G401 (cell line): ENCODE measurements around the gene PPFIBP2. TPM values are rescaled to one million over a fixed set of nuclear protein-coding genes. Genes with fewer than 3 reads are reported as not detected.
A peak's percentile ranks its signal among the peaks of the same experiment; 100 is the strongest.
"Not testable (repeated sequence)": the region's sequence is repeated elsewhere in the genome, so short reads cannot be mapped to it uniquely, and the experiment has no call there.

Experiments used
- DNase-seq: peaks from one replicate; pipeline ENCODE4 v3.0.0-alpha.2; 2015; ENCODE audit warnings: low spot score
- in situ Hi-C: cut with HindIII; loops from 2 replicates; pipeline ENCODE4 v1.10.0; 2016; ENCODE audit warnings: low sequenced_read_pairs, mixed read lengths
- total RNA-seq: library from RNA; depleted of rRNA; stranded (reverse); fragments of >200 nt; shearing (Covaris generic); gene quantifications from 2 replicates; pipeline ENCODE4 v1.2.3, GENCODE V29; 2014

The PPFIBP2 gene
- total RNA-seq, 1 experiment from 2014 or later = 24.2 TPM

DNA sequence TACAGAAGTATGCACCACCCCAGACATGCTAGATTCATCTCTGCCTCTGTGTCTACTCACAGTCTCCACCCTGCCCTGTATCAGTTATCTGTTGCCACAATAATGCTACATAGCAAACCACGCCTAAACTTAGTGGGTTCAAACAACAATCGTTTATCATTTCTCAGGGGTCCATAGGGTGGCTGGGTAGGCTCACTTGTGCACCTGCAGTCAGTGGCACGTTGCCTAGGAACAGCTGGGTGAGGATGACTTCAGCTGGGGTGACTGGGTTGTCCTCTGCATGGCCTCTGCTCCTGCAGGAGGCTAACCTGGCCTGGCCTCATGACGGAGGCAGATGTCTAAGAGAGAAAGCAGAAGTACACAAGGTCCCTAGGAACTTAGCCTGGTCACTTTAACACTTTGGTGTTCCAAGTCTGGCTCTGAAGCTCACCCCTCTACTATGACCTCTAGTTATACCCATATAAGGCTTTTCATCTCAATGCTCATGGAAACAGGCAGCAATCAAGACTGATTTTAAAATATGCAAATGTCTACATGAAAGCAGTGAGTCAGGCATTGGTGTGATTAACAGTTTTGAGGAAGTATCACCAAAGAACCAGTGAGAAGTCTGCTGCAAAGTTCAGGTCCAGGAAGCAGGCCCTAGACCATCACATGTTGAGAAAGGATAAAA is 17.8 kb upstream of the PPFIBP2 start:
- in situ Hi-C loops = no loop called here
- DNase-seq = no peak

DNA sequence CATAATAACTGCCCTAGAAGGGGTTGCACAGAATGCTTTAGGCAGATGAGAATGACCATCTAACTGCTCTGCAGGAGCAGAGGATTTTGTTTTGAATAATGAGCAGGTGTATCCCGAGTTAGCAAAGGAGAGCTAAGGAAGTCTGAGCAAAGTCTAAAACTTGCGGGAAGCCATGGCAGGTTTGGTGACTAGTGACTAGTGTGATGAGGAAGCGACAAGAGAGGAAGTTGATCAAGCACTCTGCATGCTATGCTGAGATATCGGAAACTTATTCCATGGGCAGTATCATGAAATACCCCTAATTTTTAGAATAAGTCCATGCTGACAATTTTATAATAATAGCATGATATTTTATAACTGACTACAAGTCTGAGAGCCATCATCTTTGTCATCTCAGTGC is 15.6 kb upstream of the PPFIBP2 start:
- in situ Hi-C loops = no loop called here
- DNase-seq = no peak

DNA sequence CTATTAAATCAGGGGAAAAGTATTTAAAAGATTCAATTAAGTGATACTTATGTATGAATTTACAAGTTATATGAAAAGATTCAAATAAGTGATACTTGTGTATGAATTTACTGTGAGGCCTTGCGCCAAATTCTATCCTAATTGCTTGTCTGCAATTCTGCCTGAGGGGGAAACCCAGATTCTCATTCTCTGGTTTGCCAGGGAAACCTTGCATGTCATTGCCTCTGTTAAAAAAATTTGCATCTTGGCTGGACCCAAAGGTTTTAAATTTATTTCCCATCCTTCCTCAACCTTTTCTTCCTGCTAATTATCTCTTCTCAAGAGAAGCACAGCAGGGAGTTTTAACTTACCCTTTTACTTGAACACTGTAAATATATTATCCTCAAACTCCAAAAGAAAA is 14.7 kb upstream of the PPFIBP2 start:
- in situ Hi-C loops = no loop called here

DNA sequence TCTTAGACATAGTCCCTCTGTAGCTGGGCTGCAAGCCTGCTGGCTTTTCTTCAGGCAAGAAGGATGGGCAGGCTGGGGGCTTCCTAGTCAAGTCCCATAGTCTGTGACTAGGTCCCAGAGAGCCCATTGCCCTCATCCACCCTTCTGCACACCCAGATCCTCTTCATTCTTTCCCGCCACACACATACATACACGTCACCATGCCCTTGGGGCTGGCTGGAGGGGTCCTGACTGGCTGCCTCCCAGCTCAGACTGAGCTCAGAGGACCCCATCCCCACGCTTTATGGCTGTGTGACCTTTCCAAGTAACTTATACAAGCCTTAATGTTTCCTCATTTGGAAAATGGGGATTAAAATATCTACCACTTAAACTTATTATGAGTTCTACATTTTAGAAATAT is 13.5 kb upstream of the PPFIBP2 start:
- in situ Hi-C loops = no loop called here

More for the DNA sequence above, 14.7 kb upstream of the PPFIBP2 start:
- DNase-seq = no peak

DNA sequence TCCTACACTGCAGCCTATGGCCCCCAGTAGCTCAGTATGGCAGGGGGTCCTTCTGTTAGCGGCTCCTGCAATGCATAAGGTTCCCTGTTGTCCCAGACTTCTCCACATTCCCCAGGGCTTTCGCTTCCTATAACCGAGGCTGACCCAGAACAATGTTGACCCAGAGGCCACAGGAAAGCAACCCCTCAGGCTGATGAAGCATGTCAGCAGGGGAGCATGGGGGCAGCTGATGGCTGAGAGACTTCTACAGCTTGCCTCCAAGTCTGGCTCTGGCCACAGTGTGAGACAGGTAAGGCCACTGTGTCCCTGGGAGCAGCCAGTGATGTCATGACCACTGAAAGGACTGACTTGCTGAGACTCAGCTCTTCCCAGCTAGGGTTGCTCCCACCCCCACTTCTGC is 12.5 kb upstream of the PPFIBP2 start:
- in situ Hi-C loops = no loop called here
- no peak for DNase-seq

More for the DNA sequence above, 13.5 kb upstream of the PPFIBP2 start:
- no peak for DNase-seq

DNA sequence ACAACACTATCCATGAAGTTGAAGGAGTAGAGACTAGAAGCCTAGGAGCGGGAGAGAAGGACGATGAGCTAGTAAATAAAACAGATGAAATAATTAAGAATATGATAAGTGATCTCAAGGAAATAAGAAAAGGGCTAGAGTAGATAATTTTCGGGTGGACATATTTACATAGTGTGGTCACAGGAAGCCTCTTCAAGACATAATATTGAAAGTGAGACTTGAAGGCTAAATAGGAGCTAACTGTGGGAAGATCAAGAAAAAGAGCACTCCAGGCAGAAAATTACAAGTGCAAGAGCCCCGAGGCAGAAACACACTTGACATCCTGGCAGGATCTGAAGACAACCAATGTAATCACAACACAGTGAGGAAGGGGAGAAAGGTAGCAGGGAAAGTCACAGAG is 11.9 kb upstream of the PPFIBP2 start:
- in situ Hi-C loops = no loop called here
- DNase-seq = no peak

DNA sequence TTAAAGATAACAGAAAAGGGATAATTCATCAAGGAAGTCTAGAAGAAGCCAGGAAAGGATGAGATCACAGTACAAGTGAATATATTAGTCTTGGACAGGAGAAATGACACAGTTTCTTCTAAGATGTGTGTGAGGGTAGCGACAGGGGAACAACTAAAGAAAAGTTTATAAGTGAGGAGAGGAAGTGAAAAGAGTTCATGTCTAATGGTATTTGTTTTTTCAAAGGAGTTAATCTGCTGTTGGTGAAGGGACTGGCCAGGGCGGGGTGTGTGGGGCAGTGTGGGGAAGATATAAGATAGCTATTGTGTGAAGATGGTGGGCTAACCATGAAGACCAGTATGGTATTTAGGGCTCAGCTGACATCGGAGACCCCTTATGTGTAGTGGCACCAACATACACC is 7.6 kb upstream of the PPFIBP2 start:
- DNase-seq = no peak
- in situ Hi-C loops = no loop called here

DNA sequence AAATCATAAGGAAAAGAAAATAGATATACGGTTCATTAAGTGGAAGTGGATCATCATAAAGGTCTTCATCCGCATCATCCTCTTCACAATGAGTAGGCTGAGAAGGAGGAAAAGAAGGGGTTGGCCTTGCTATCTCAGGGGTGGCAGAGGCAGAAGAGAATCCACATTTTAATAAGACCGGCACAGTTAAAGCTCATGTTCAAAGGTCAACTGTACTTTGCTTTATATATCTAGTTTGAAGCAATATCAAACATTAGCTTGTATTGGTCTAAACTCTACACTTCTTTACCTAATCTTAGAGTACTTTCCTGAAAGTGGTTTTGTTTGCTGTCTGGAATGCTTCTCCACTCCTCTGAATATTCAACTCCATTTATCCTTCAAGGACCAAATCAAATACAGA is 5.7 kb upstream of the PPFIBP2 start:
- DNase-seq = no peak
- in situ Hi-C loops = no loop called here

DNA sequence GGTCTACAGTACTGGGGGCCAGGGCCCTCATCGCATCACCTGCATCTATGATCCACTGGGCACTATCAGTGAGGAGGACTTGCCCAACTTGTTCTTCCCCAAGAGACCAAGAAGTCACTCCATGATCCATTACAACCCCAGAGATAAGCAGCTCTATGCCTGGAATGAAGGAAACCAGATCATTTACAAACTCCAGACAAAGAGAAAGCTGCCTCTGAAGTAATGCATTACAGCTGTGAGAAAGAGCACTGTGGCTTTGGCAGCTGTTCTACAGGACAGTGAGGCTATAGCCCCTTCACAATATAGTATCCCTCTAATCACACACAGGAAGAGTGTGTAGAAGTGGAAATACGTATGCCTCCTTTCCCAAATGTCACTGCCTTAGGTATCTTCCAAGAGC is 3.8 kb upstream of the PPFIBP2 start:
- DNase-seq = no peak
- in situ Hi-C loops = no loop called here

DNA sequence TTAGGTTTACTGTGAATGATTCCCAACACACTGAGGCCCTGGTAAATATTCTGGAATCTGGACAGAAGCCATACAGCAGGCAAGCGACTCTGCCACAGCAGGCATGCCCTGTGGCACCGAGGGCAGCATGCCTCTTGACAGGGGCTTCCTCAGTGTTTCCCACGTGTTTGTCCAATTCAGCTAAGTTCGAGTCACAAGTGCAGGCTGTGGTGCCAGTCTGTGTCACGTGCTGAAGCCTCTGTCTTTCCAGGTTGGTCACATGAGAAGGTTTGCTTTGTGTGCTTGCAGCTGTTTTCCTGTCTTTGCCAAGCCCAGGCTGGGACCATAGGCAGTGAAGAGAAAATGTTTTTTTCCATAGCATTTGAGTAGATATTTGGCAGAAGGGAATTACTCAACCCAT is 2.4 kb upstream of the PPFIBP2 start:
- in situ Hi-C loops = no loop called here
- DNase-seq = no peak

DNA sequence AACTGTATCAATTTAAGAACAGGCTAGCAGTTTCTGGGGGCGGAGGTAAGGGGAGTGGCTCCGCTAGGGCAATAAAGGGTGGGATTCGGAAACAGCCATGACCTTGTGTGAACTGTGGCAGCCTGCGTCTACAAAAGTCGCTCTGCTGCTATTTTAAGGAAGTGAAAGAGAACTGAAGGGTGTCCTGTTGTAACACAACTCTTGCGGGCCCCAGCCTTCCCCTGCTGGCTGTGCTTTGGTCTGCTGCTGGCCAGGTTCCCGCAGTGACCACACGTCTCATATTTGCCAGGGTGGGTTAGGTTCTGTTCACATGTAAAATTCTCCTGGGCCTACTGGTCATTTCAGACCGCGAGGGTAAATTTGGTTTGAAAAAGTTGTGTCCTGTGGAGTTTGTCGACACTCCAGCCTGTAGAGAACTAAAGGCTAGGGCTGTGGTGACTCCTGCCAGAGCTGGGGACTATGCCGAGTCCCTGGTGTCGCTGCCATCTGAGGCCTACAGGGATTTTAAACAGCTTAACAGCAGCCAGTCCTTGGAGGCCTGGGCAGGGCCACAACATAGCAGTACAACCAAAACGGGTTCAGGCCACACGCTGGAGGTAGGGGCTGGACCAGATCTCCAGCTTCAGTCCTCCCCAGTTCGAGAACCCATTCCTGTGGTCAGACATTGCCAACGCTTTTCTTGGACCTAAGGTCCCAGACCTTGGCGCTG is 1.1 kb upstream of the PPFIBP2 start:
- no peak for DNase-seq
- in situ Hi-C loops = no loop called here

DNA sequence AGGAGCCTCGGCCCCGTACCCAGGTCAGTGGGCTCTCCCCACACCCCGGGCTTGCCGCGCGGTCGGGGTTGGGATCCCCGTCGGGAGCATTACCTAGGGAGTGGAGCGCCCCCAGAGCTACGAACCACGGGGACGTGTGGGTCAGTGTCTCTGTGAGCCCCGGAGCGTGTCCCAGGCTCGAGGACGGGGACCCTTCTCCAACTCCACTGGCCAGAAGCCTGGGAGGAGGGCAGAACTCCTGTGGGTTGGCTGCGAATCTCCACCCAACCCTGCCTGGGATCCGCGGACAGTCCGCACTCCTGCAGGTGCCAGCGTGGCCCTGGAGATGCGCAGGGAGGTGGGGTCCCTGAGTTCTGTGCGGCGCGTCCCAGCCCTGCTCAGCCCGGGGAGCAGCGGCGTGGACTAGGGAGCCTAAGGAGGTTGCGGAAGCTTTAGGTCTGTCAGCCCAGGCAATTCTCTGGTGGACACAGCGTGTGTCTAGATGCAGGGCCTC is 346 bp downstream of the PPFIBP2 start:
- in situ Hi-C loops = no loop called here
- peak; percentile 59 for DNase-seq

DNA sequence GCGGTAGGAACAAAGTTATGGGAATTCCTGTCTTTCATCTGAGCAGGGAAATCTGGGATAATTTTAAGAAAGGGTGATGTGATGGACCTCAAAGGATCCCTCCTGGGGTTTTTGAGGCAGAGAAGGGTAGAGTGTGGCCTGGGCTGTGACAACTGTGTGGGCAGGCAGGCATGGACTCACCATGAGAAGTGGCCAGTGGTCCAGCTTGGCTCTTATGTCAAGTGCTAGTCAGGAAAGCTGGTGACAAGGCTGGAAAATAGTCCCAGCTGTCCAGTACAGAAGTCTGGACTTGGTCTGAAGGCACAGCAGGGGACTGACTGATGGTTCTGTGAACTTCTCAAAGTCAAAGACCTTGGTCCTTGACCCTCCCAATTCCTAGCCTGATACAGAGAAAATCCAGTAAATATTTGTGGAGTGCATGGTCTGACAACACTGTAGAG is 1.7 kb downstream of the PPFIBP2 start:
- no peak for DNase-seq
- in situ Hi-C loops = no loop called here

DNA sequence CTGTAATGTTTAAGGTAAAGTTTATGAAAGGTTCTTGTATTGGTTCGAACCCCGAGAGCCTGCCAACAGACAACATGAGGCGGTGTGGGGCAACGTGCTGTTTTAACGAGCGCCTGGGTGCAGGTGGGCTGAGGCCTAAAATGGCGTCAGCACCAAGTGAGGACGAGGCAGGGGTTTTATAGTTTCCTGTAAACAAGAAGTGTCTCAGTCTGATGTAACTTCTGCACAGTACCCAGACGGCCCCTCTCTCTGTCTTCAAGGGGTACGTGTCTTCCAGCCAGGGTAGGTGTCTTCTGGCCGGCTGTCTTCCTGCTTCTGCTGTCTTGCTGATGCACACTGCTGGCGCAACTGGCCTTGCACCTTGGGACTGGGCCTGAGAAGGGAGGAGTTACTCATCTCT is 2.7 kb downstream of the PPFIBP2 start:
- DNase-seq = no peak
- in situ Hi-C loops = no loop called here

DNA sequence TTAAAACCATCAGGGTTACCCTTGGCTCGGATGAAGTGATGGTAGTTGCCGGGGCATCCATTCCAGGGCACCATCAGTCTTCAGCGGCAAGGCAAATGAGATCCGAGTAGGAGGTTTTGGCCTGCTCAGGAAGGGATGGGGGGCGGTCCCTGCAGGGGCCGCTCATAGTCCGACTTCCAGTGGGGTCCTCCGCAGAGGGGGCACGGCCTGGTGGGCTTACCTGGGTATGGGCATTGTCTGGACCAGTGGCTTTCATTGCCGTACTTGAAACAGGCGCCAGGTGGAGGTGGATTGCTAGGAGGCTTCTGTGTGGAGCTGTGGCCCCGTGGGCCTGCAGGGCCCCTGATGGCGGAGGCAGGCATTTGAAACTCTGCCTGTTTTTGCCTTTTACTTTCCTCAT is 3.9 kb downstream of the PPFIBP2 start:
- in situ Hi-C loops = not testable (repeated sequence)

DNA sequence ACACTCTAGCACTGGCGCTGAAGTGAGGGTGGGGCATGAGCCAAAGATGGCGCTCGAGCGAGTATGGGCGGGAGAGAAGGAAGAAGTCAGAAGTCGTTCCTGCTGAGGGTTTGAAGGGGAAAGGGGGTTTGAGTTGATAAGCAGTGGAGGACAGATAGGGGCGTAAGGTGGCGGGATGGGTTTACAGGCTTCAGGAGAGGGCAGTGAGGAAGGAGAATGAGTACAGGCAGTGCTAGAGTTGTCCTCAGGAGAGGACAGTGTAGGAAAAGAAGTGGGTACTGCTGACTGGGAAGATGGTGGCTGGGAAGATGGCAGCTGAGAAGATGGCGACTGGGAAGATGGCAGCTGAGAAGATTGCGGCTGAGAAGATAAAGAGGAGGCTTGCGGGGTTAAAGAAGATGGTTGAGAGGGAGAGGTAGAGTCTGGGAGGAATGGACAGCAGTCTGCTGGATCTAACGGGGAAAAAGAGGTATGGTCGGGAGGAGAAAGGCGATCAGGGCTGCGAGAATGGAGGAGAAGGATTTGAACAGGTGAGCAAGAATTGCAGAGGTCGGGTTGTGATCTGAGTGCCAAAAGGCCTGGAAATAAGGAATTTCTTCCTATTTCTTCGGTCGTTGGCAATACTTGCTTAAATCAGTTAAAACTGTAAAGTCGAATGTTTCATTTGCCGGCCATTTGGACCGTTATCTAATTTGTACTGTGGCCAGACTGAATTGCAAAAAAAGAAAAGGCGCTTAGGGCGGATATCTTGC is 5.2 kb downstream of the PPFIBP2 start:
- in situ Hi-C loops = no loop called here
- no peak for DNase-seq

More for the DNA sequence above, 3.9 kb downstream of the PPFIBP2 start:
- DNase-seq = not testable (repeated sequence)

DNA sequence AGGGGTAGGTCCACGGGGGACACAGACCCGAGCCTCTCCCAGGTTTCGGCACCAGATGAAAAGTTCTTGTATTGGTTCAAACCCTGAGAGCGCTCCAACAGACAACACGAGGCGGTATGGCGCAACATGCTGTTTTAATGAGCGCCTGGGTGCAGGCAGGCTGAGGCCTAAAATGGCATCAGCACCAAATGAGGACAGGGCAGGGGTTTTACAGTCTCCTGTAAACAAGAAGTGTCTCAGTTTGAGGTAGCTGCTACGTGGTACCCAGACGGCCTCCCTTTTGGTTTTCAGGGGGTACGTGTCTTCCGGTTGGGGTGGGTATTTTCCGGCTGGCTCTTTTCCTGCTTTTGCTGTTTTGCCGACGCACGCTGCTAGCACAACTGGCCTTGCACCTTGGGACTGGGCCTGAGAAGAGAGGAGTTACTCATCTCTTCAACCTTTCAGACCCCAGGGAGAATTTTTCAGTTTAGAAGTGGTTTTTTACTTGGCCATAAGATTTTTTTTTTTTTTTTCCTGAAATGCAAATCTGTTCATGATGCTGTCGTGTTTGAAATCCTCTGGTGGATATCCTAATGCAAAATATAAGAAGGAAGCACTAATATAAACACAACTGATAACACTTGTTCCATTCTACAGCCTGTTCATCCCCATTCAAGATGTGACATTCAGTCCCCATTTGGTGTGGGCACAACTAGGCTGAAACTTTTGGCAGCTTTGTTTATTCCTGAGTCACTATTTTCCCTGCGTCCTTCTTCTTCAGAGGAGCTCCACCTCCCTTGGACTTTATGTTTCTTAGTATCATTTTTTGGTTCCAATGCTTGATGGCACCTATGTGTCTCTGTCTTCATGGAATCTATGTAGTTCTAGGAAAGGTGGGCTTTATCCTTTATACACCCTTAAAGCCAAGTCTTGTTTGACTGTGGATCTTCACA is 6.5 kb downstream of the PPFIBP2 start:
- in situ Hi-C loops = no loop called here
- no peak for DNase-seq

DNA sequence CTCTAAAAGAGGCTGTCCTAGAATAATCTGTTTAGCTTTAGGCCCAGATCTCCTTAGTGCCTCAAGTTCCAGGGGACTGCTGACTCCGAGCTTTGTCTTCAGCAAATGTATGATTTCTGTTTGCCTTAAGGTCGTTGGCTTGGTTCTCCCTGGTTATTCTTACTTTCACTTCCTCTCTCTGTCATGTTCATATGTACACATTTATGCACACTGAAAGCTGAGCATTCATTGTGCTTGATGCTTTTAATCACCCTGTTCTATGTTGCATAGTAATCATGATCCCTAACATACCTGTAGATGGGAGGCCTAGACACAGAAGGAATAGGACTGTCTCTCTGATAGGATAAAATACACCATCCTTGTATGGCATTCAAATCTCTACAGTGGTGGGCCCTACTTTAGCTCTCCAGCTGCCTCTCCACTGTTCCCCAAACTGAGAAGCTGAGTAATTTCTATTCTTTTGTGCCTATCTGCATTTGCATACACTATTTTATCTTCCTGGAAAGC is 7.2 kb downstream of the PPFIBP2 start:
- in situ Hi-C loops = no loop called here
- DNase-seq = no peak

DNA sequence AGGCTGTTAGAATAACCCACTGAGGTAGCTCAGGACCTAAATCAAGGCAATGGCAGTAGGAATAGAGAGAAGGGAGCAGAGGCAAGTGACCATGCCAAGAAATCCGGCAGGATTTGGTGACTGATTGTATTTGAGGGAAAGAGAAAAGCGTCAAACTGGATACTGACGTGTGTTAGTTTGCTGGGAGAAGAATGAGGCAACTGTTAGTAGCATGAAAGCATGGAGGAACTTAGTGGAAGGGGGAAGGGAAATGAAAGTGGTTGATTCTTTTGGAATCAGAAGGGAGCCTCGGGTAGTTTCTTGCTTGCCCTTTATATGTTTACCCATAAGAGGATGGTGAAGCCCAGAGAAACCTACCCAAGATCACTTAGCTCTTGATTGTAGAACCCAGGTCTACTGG is 8.3 kb downstream of the PPFIBP2 start:
- DNase-seq = no peak

More for the DNA sequence above, 8.3 kb downstream of the PPFIBP2 start:
- in situ Hi-C loops = no loop called here
